OCI-M1 (cell line): ENCODE measurements around the gene MOGAT1.

Experiments
- DNase-seq: peaks from one replicate; lab custom pipeline; 2025; lab: John Stamatoyannopoulos, UW

MOGAT1 gene, protein sequence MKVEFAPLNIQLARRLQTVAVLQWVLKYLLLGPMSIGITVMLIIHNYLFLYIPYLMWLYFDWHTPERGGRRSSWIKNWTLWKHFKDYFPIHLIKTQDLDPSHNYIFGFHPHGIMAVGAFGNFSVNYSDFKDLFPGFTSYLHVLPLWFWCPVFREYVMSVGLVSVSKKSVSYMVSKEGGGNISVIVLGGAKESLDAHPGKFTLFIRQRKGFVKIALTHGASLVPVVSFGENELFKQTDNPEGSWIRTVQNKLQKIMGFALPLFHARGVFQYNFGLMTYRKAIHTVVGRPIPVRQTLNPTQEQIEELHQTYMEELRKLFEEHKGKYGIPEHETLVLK

DNA sequence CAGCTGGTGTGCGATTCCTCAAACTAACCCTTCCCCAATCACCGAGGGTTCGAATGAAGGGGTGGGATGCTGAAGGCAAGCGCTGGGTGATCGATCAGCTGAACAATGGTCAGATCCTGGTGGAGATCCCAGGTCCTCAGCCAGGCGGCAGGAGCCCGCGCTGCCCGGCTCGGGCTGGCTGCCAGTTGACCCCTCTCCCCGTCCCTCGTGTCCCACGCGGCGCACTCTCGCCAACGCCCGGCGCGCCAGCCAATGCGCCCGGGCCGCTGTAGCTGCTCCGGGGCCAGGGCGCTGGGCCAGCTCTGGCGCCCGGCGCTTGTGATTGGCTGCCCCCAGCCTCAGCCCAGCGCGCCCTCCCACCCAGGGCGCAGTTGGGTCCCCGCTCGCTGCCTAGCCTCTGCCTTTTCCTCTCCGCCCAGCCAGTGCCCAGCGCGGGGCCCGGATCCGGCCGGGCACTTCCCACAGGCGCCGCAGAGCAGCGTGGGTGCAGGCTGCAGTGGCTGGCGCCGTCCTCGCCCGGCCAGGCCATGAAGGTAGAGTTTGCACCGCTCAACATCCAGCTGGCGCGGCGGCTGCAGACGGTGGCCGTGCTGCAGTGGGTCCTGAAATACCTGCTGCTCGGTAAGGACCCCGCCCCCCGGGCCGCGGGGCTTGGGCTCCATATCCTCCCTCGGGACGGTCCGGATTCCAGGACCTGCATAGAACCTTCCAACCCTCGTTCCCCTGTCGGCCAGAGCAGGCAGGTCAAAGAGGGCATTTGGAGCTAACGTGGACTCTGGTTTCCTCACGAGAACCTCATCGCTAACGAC is at the start of gene MOGAT1:
TSS of gene MOGAT1 (plus strand) at position 400 of the 809 bp plus-strand sequence. CDS start at position 528, 128 bp downstream.
- no peak for DNase-seq

- no peak for DNase-seq
Observed at GRCh38 chr2:222621893-222622292, 49.6 kb upstream of the MOGAT1 start.

DNA sequence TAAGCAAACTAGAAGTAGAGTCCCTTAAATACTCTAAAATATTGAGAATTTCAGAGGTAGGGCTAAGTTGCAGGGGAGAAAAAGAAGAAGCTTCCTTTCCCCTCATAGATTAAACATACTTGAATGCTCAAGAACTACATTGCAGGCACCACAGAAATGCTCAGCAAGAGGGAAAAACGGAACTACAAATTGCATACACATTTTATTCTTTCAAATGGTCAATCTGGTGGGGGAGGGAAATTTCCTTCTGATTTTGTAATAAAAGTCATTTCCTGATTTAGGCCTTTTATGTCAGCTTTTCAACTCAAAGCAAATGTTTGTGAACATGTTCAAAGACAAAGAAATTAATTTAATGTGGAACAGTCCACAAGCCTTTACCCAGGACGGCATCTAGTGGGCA is 48.5 kb upstream of the MOGAT1 start:
- DNase-seq: no peak

DNA sequence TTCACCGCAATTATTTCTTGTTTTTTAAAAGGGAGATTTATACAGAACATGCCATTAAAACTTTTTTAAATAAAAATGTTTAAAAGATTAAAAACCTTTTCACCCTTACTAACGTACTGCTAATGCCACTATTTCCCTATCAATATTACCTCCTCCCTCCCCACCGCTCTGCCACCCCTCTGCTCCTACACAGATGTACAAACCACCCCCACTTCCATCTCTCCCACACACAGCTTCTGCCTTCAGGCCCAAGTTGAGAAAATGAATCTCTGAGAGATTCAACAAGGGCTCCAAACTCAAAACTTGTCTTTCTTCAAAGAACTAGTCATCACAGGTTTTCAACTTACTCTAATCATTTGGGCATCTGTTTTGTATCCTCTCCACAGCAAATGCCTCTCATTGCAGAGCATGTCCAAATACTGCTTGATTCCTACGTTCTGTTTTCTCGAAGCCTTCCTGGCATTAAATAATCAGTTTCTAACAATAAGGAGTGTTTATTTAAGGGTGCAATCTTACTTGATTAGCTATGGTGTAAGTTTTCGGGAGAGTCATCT is 47.6 kb upstream of the MOGAT1 start:
- no peak for DNase-seq

- DNase-seq: no peak
Observed at GRCh38 chr2:222627764-222628163, 43.7 kb upstream of the MOGAT1 start.

GRCh38 chr2:222635295-222635694 is 36.2 kb upstream of the MOGAT1 start:
- no peak for DNase-seq

DNA sequence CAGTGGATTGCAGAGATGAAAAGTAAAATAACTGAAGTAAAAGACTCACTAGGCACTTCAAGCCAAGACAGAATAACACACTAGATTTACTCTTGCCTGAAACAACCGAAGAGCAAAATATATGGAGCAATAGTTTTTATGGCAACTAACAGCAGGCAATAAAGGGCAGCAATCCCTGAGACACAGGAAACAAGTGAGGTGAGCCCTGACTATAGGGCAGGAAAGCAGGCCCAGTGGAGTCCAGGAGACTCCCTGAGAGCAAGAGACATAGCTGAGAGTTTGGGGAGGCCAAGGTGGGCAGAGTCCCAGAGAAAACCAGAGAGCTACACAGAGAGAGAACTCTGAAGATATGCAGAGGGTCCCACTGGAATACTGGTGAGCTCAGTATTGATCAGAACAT is 34.4 kb upstream of the MOGAT1 start:
- DNase-seq: no peak

DNA sequence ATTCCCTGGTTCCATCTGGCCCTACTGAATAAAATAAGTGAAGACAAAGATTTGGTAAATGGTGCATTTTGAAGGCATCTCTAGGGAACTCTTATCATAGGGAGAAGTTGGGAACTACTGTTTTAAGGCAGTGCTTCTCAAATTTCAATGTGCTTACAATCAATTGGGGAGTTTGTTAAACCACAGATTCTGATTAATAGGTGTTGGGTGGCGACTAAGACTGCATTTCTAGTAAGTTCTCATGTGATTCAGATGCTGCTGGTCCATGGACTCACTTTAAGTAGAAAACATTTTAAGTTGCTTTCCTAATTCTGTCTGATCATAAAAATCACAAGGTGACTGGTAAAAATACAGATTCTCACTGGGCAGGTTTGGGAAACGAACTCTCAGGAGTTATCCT is 30.1 kb upstream of the MOGAT1 start:
- no peak for DNase-seq

GRCh38 chr2:222643134-222643533 is 28.3 kb upstream of the MOGAT1 start:
- no peak for DNase-seq

- DNase-seq: no peak
Observed at GRCh38 chr2:222646008-222646407, 25.4 kb upstream of the MOGAT1 start.

GRCh38 chr2:222649801-222650200 is 21.7 kb upstream of the MOGAT1 start:
- no peak for DNase-seq

DNA sequence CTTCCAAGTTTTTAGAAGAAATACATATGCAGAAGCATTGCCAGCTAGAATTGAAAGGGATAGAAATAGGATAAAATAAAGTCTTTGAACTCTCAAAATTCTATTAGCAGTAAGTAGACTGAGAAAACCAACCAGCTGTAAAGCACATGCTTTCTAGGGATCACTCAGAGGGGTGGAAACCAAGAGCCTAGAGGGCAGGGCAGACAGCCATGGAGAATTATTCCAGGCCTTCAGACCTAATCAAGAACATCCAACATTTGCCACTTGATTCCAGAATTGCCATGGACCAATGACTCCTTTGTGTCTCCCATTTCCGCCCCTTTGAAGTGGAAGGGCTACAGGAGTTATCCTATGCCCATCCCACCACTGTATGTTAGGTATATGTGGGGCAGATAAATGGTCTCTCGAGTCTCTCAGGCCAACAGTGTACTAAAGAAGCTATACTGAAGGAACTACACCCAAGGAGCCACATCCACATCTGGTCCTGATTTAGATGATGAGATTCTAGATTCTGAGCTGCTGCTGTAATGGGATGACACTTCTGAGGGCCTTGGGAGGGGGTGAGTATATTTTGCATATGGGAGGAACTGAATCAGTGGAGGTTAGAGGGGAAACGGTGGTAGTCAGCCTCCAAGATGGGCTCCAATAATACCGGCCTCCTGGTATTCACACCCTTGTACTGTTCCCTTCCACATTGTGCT is 19.6 kb upstream of the MOGAT1 start:
- no peak for DNase-seq

DNA sequence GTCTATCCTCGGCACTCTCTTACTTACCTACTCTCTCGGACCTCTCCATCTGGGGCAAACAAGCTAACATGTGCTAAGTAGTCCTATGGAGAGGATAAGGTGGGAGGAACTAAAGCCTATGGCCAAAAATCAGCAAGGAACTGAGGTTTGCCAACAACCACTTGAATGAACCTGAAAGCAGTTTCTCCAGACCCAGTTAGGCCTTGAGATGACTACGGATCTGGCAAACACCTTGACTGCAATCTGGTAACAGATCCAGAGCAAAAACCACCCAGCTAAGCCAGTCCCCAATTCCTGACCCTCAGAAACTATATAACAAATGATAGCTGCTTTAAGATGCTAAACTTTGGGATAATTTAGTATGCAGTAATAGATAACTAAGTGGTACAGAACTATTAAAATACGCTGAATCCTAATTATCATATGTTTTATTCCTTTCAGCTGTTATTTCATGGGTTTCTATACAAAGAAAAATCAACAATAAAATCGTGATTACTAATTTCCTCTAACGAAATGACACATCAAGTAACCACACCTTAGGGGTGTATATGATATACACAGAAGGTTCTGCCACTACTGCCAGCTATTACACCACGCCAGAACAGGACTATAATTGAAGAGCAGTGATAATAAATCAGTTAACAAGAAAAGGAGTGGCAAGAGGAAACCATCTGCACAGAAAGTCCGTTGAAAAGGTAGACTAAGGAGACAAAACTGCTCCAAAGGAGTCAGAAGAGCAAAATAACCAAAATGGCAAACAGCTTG is 18.8 kb upstream of the MOGAT1 start:
- no peak for DNase-seq

DNA sequence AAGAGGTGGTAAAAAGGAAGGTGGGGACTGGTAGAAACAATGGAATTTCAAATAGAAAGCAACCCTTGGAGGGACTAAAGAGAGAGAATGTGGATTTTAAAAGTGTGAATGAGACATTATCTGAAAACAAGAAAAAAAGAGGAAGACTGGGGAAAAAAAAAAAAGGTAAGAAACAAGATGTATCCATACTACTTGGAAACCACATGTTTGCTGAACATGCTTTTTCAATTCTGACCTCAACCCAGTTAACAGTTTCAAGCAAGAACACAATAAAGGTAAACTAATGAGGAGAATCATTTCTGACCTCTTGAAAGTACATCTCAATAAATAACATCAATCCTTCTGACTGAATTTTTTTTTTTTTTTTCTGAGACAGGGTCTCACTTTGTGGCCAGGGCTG is 18.2 kb upstream of the MOGAT1 start:
- DNase-seq: no peak

DNA sequence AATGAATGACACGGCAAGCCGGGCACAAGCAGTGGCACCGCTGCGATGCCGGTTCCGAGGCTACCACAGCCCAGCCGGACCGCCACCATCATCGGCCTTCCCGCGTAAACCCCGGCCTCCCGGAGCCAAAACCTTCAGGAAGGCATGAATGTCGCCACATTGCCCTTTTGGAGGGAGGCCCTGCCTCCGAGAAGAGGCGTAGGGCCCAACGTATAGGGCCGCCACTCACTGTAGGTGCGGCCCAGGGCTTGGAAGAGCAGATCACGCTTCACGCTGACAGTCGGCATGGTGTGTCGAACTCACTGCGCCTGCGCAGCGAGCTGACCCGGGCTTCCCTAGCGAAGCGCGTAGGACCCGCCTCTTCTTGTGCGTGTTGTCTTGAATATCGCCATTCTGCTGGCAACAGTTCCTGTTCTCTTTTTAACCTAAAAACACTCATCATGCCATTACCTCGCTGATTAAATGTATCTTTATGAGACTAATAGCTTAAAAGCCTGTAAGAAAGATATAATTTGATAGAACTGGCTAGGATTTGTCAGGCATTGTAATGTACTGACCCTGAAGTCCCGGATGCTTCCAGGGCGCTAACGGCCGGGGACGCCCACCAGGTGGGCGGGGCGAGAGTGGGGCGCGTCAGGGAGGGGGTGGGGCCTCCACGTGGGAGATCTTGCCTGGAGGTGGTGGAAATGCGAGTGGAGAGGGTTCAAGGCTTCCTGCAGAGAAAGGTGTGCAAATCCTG is 15.5 kb upstream of the MOGAT1 start, which contains the start of gene FARSB:
TSS of gene FARSB (minus strand) at position 306 of the 739 bp plus-strand sequence. CDS start at position 287, 19 bp downstream.
- peak; percentile 97 for DNase-seq

GRCh38 chr2:222656526-222657446 is 14.7 kb upstream of the MOGAT1 start:
- DNase-seq: peak; percentile 34

DNA sequence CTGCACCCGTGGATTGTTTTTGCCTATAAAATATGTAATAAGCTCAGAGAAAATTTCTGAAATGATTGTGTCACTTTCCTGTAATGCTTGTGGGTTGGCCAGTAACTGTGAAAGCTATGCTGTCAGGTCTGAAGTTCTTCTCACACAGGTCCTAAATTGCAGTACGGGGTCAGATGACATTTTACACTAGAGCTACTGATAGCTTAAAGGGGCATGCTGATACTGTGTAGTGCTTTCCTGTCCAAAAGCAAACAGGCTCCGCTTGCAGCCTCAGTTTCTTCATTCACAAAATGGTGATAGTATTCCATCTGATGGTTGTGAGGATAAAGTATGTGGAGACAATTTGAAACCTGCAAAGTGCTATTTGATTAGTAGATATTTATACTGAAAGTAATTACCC is 8.0 kb upstream of the MOGAT1 start:
- DNase-seq: no peak

DNA sequence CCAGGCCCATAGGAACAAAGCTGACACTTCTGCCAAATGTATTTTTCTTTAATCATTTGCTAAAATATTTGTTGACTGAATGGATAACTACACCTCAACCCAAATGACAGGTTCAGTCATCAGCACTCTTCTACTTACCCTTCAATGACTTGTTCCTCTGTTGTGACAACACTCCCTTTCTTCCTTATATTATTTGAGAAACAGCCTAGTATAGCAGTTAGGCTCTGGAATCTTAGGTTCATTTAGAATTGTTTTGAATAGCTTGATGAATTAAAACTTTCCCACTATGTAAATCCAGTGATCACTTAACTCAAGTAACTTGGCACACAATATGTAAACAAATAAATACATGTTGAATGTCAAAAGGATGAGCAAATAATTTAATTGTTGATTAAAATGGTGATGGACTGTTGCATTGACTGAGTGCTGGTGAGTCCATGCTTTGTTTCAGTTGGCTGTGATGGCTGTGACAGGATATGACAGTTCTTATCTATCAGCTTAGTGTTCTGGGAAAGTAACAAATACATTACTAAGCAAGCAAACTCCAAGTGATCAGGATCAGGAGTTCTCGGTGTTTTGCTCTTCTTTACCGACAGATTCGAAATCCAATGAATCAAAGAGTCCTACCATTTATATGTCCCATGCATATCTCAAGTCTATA is 2.8 kb upstream of the MOGAT1 start:
- no peak for DNase-seq

DNA sequence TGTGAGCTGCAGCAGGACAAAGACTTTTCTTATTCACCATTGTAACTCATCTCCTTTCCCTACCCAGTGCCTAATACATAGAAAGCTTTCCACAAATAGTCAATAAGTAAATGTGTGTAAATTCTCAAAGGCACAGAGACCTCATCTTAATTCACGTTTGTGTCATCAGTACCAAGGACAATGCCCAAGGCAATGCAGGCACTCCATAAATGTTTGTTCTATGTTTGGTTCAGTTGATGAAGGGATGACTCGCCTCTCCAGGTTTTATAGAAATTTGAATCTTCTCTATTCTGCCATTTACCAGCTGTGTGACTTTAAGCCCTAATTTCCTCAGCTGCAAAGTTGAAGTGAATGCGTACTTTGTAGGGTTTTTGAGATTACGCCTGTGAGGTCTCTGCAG is 2.1 kb upstream of the MOGAT1 start:
- no peak for DNase-seq
